MM.1S (cell line): ENCODE results near the gene HNRNPLL.

Source experiments
- DNase-seq: peaks from one replicate; pipeline ENCODE4 v3.0.0-alpha.2; 2015
- H2AFZ ChIP-seq: fragments of 300-600 bp; sonication (generic); 2 replicates; pipeline ENCODE4 v1.6.0; 2016; ENCODE audit warnings: antibody characterized with exemption, low read length
- H3F3A ChIP-seq: fragments of 300-600 bp; sonication (generic); 2 replicates; pipeline ENCODE4 v1.6.1; 2016; ENCODE audit warnings: mild to moderate bottlenecking, antibody characterized with exemption, low read length, moderate library complexity, mixed read lengths; ENCODE audit not compliant: insufficient read depth
- H3K27ac ChIP-seq: fragments of 300-600 bp; sonication (generic); 2 replicates; pipeline ENCODE4 v1.5.1; 2016; ENCODE audit warnings: mild to moderate bottlenecking, low read length
- H3K27me3 ChIP-seq: fragments of 300-600 bp; sonication (generic); replicated peaks from 2 replicates; pipeline ENCODE4 v1.6.0; 2016; ENCODE audit warnings: low read length; ENCODE audit not compliant: insufficient read depth
- H3K36me3 ChIP-seq: fragments of 300-600 bp; sonication (generic); replicated peaks from 2 replicates; pipeline ENCODE4 v1.6.1; 2016; ENCODE audit warnings: mild to moderate bottlenecking, low read length, mixed read lengths; ENCODE audit not compliant: insufficient read depth
- H3K4me1 ChIP-seq: fragments of 300-600 bp; sonication (generic); 2 replicates; pipeline ENCODE4 v1.6.1; 2016; ENCODE audit warnings: low read length, mixed read lengths
- H3K4me2 ChIP-seq: fragments of 300-600 bp; sonication (generic); 2 replicates; pipeline ENCODE4 v1.6.0; 2016; ENCODE audit warnings: low read depth, low read length
- H3K4me3 ChIP-seq: fragments of 300-600 bp; sonication (generic); 2 replicates; pipeline ENCODE4 v1.5.1; 2016; ENCODE audit warnings: low read length, mixed read lengths
- H3K79me2 ChIP-seq: fragments of 300-600 bp; sonication (generic); 2 replicates; pipeline ENCODE4 v1.6.1; 2016; ENCODE audit warnings: mixed run types, low read length, mixed read lengths
- H3K9ac ChIP-seq: fragments of 300-600 bp; sonication (generic); 2 replicates; pipeline ENCODE4 v1.6.1; 2016; ENCODE audit warnings: low read length, mixed read lengths
- H3K9me2 ChIP-seq: fragments of 300-600 bp; sonication (generic); replicated peaks from 2 replicates; pipeline ENCODE4 v1.6.1; 2016; ENCODE audit warnings: mild to moderate bottlenecking, low read length, mixed read lengths; ENCODE audit not compliant: insufficient read depth
- H3K9me3 ChIP-seq: fragments of 300-600 bp; sonication (generic); replicated peaks from 2 replicates; pipeline ENCODE4 v1.6.1; 2016; ENCODE audit warnings: mild to moderate bottlenecking, low read length, mixed read lengths; ENCODE audit not compliant: insufficient read depth
- H4K20me1 ChIP-seq: fragments of 300-600 bp; sonication (generic); 2 replicates; pipeline ENCODE4 v1.6.1; 2016; ENCODE audit warnings: mild to moderate bottlenecking, low read length, moderate library complexity, mixed read lengths; ENCODE audit not compliant: insufficient read depth
- EZH2 ChIP-seq: fragments of 300-600 bp; sonication (generic); optimal IDR thresholded peaks from 2 replicates; pipeline ENCODE3; 2017; ENCODE audit warnings: low read depth, mild to moderate bottlenecking, antibody characterized with exemption, low read length, mixed read lengths
- EZH2phosphoT487 ChIP-seq: fragments of 300-600 bp; sonication (generic); IDR thresholded peaks from 2 replicates; pipeline ENCODE4 v1.6.1; 2018; ENCODE audit warnings: antibody characterized with exemption, low read length
- TF ChIP-seq, protein P1 (sequence below): fragments of 300-600 bp; sonication (generic); IDR thresholded peaks from 2 replicates; pipeline ENCODE4 v1.5.1; 2016; ENCODE audit warnings: antibody characterized with exemption, low read length, mixed read lengths

Gene HNRNPLL

GRCh38 chr2:38574278-38574677 is 28.4 kb downstream of the HNRNPLL start:
- Histone ChIP-seq H3K79me2 (no peaks in the 10 kb centered on the region), H3K9me3 (no peaks in the 10 kb centered on the region), H3K4me3 (no peak overlapping the region), H3K9me2 (no peaks in the 10 kb centered on the region), H2AFZ (no peak overlapping the region), H3K9ac (no peak overlapping the region), H3K4me1 (peaks cover 13% of the 10 kb centered on the region), H3K4me2 (peak overlapping the region; percentile 19; the same call in 1 of the 2 replicates), H3K27ac (peak overlapping the region; percentile 14; the same call in 1 of the 2 replicates), H3F3A (no peaks in the 10 kb centered on the region), H3K27me3 (no peaks in the 10 kb centered on the region), H4K20me1 (no peaks in the 10 kb centered on the region), H3K36me3 (no peaks in the 10 kb centered on the region; the same call in 1 of the 2 replicates)
- no peak for DNase-seq
- TF ChIP-seq, protein P1, sequence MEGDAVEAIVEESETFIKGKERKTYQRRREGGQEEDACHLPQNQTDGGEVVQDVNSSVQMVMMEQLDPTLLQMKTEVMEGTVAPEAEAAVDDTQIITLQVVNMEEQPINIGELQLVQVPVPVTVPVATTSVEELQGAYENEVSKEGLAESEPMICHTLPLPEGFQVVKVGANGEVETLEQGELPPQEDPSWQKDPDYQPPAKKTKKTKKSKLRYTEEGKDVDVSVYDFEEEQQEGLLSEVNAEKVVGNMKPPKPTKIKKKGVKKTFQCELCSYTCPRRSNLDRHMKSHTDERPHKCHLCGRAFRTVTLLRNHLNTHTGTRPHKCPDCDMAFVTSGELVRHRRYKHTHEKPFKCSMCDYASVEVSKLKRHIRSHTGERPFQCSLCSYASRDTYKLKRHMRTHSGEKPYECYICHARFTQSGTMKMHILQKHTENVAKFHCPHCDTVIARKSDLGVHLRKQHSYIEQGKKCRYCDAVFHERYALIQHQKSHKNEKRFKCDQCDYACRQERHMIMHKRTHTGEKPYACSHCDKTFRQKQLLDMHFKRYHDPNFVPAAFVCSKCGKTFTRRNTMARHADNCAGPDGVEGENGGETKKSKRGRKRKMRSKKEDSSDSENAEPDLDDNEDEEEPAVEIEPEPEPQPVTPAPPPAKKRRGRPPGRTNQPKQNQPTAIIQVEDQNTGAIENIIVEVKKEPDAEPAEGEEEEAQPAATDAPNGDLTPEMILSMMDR: no peak
- TF ChIP-seq EZH2phosphoT487 (no peak), EZH2 (no peak)

- Histone ChIP-seq H3K4me2 (no peak overlapping the region), H3F3A (no peaks in the 10 kb centered on the region), H3K27ac (no peak overlapping the region), H3K36me3 (no peaks in the 10 kb centered on the region; the same call in 1 of the 2 replicates), H3K4me1 (peaks cover 13% of the 10 kb centered on the region), H3K9me3 (no peaks in the 10 kb centered on the region), H3K9me2 (no peaks in the 10 kb centered on the region), H3K9ac (no peak overlapping the region), H3K4me3 (no peak overlapping the region), H4K20me1 (no peaks in the 10 kb centered on the region), H3K79me2 (no peaks in the 10 kb centered on the region), H3K27me3 (no peaks in the 10 kb centered on the region), H2AFZ (no peak overlapping the region)
- DNase-seq: no peak
- TF ChIP-seq EZH2 (no peak), EZH2phosphoT487 (no peak)
- TF ChIP-seq, protein P1: no peak
These were observed 30.6 kb downstream of the HNRNPLL start for GRCh38 chr2:38572167-38572566.

DNA sequence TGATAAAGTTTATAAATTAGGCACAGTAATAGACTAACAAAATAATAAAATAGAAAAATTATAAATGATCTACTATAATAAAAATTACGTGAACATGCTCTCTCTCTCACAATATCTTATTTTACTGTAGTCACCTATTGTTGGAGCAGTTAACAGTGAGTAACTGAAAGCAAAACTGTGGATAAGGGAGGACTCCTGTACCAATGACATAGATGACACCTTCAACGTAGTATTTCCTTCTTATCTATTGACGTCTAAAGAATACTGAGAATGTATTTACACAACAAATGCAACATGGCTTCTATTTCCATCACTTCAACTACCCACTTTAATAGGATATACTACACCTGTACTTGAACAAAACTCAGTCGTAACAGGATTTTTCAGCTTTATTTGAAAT is 31.5 kb downstream of the HNRNPLL start:
- H4K20me1 ChIP-seq: no peaks in the 10 kb centered on the region
- DNase-seq: no peak

More for the DNA sequence above, 31.5 kb downstream of the HNRNPLL start:
- Histone ChIP-seq H2AFZ (no peak overlapping the region), H3K4me1 (peaks cover 13% of the 10 kb centered on the region), H3K9ac (no peak overlapping the region), H3K9me3 (no peaks in the 10 kb centered on the region), H3K9me2 (no peaks in the 10 kb centered on the region), H3K27me3 (no peaks in the 10 kb centered on the region), H3K79me2 (no peaks in the 10 kb centered on the region), H3K36me3 (no peaks in the 10 kb centered on the region; the same call in 1 of the 2 replicates), H3F3A (no peaks in the 10 kb centered on the region), H3K4me2 (no peak overlapping the region), H3K4me3 (no peak overlapping the region), H3K27ac (no peak overlapping the region)
- TF ChIP-seq EZH2phosphoT487 (no peak), EZH2 (no peak)
- TF ChIP-seq, protein P1: no peak
